Stimulated activated CD8-positive, alpha-beta memory T cell treated with anti-CD3 and anti-CD28 coated beads, Interleukin-7, amount 100 ng/mL, for 1 hour (primary cell): ENCODE results near the gene CD300LF.

Experiments used
- DNase-seq, 2 donors: peaks; one replicate each; pipeline ENCODE4 v3.0.0-alpha.2; 2020; ENCODE audit warnings: low read depth in 2 of 2

CD300LF gene

GRCh38 chr17:74745548-74746177 is 32.9 kb upstream of the CD300LF start:
- no peak for DNase-seq

- DNase-seq, result peak; percentile 74 to 80
Observed at GRCh38 chr17:74744714-74745547, 32.2 kb upstream of the CD300LF start.

- DNase-seq, result no peak
Observed at GRCh38 chr17:74744349-74744713, 31.6 kb upstream of the CD300LF start.

- DNase-seq, result no peak
Observed at GRCh38 chr17:74743755-74744154, 31.0 kb upstream of the CD300LF start.

- no peak for DNase-seq
Observed at GRCh38 chr17:74742978-74743545, 30.3 kb upstream of the CD300LF start.

- DNase-seq, result no peak
Observed at GRCh38 chr17:74742153-74742515, 29.4 kb upstream of the CD300LF start.

GRCh38 chr17:74740641-74741387 is 28.1 kb upstream of the CD300LF start:
- no peak for DNase-seq

- DNase-seq, result no peak
Observed at GRCh38 chr17:74740173-74740572, 27.4 kb upstream of the CD300LF start.

GRCh38 chr17:74739227-74739831 is 26.6 kb upstream of the CD300LF start:
- DNase-seq, result no peak

- peak; percentile 52 to 60 for DNase-seq
Observed at GRCh38 chr17:74738051-74738996, 25.6 kb upstream of the CD300LF start.

GRCh38 chr17:74737299-74738050 is 24.8 kb upstream of the CD300LF start:
- no peak for DNase-seq

GRCh38 chr17:74736513-74737298 is 24.0 kb upstream of the CD300LF start, which contains the start of gene RAB37:
RAB37 (plus strand) TSS chr17:74737256; CDS start chr17:74737273, 17 bp downstream.
- DNase-seq, result no peak

GRCh38 chr17:74734256-74734655 is 21.5 kb upstream of the CD300LF start:
- no peak for DNase-seq

GRCh38 chr17:74733365-74734122 is 20.8 kb upstream of the CD300LF start:
- no peak for DNase-seq

GRCh38 chr17:74732042-74732867 is 19.5 kb upstream of the CD300LF start:
- DNase-seq, result no peak

- no peak for DNase-seq
Observed at GRCh38 chr17:74731347-74731605, 18.6 kb upstream of the CD300LF start.

GRCh38 chr17:74730491-74731346 is 18.0 kb upstream of the CD300LF start:
- no peak for DNase-seq
